NCI-H82 treated with DMSO at 0.1 percent for 48 hours (cell line): ENCODE data around the gene MRGPRD.

Experiments used
- DNase-seq: peaks from one replicate; lab custom pipeline; 2025; ENCODE audit not compliant: unreplicated experiment; lab: John Stamatoyannopoulos, UW

The MRGPRD gene

GRCh38 chr11:68948935-68949334 is 31.9 kb downstream of the MRGPRD start:
- no peak for DNase-seq

DNA sequence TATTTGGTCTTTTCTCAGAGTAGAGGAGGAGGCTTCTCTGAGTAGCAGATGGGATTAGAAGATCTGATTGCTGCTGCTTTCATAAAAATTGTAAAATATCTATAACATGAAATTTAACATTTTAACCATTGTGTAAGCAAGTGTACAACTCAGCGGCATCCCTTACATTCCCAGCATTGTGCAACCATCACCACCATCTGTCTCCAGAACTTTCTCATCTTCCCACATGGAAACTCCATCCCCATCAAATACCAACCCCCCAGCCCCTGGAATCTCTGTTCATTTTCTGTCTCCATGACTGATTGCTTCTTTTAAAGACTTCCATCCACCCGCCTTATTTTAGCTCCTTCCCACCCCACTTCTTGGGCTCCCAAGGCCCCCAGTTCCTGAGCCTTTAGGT is 32.3 kb downstream of the MRGPRD start:
- DNase-seq = no peak

- DNase-seq = no peak
Observed at GRCh38 chr11:68947151-68947550, 33.6 kb downstream of the MRGPRD start.

- DNase-seq = no peak
Observed at GRCh38 chr11:68946416-68947090, 34.2 kb downstream of the MRGPRD start.

GRCh38 chr11:68942751-68943271 is 38.0 kb downstream of the MRGPRD start:
- DNase-seq = no peak

- no peak for DNase-seq
Observed at GRCh38 chr11:68942095-68942620, 38.6 kb downstream of the MRGPRD start.

DNA sequence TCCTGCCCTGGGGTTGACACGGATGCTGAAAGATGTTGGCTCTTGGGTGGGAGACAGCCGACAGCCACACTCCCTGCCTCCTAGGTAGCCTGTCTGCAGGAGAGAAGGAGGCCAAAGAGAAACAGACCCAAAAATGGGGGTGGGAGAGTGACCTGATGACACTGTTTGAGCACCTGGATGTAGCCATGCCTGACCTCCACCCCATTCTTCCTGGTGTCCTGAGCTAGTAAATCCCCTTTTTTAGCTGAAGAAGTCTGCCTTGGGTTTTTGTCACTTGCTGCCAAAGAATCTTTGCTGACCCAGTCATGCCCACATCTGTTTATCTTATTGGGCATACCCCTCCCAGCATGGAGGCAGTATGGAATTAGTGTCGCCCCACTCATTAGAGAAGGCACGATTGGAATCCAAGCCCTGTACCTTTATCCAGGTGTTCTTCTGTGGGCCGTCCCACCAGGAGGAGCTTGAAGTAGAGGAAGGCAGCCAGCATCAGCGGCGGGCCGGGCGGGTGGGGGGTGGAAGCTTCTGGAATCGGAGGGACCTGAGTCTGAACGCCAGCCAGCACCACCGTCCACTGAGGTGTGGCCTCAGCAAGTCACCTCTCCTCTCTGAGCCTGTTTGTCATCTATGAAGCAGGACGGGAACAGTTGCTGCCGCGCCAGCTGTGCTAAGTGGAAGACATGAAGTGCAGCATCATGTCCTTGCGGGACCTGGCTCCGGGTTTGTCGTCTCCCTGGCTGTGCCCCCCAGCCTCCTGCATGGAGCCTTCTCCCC is 39.3 kb downstream of the MRGPRD start:
- DNase-seq = no peak

- no peak for DNase-seq
Observed at GRCh38 chr11:68940651-68941323, 40.0 kb downstream of the MRGPRD start.

GRCh38 chr11:68939583-68940555 is 40.9 kb downstream of the MRGPRD start:
- no peak for DNase-seq

DNA sequence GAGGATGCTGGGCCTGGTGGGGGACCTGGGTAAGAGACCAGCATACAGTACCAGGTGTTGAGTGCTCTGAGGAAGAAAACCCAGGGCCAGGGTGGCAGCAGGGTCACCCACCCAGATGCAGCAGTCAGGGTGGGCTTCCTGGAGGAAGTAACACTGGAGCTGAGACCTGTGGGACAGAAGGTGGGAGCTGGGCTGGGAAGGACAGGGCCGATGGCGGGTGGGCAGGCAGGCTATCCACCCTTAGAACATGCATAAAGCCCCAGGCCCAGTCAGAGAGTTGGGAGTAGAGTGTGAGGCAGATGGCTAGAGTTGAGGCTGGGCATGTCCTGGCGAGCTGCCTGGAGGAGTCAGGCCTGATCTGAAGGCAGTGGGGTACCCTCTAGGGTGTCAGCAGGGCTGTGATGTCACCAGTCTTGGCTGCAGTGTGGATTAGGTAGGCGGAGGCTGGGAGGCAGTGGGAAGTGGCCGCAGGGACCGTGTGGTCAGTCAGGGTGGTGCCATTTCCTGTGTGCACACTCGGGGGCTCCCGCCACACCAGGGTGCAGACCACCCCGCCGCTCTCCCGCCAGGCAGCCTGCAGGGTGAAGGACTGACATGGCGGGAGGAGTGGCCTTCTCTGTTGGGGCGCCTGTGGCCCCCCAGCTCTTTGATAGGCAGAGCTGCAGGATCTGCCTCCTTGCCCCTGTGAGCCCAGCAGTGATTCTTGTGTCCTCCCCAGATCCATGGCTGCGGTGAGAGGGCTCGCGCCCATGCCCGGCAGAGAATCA is 41.8 kb downstream of the MRGPRD start:
- DNase-seq = no peak

- no peak for DNase-seq
Observed at GRCh38 chr11:68938088-68938487, 42.7 kb downstream of the MRGPRD start.

- no peak for DNase-seq
Observed at GRCh38 chr11:68936676-68937620, 43.8 kb downstream of the MRGPRD start.

GRCh38 chr11:68936358-68936636 is 44.5 kb downstream of the MRGPRD start:
- no peak for DNase-seq

DNA sequence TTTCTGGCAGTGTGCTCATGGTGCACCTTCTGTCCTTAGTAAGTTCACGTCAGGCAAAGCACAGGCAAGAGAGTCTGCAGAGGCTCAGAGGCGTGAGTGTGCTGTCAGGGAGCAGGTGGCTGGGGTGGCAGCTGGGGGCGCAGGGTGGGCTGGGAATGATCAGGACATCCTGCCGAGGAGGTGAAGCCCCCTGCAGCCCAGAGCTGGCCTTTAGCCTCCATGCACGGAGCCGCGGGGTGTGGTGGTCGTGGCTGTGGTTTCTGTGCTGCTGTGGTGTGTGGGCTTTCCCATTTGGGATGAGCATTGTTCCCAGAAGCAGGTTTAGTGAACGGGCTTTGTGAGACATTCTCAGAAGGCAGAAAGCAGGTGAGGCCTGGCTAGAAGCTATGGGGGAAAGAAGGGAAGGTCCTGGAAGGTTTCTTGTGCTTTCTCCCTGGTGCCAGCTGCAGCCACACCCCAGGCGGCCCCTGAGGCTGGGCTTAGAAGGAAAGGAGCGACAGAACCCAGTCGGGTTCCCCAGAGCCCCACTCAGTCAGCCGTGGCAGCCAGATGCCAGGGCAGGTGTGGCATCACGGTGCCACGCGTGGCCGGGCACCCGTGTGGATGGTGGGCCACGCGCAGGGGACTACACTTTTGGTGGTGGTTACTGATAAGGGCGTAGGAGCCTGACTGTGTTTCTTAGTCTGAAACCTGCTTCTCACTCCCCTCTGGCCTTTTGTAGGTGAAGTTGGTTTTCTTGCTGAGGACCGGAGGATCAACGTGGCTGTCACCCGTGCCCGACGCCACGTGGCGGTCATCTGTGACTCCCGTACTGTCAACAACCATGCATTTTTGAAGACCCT is 45.0 kb downstream of the MRGPRD start:
- DNase-seq = no peak

GRCh38 chr11:68935066-68935465 is 45.7 kb downstream of the MRGPRD start:
- DNase-seq = no peak

DNA sequence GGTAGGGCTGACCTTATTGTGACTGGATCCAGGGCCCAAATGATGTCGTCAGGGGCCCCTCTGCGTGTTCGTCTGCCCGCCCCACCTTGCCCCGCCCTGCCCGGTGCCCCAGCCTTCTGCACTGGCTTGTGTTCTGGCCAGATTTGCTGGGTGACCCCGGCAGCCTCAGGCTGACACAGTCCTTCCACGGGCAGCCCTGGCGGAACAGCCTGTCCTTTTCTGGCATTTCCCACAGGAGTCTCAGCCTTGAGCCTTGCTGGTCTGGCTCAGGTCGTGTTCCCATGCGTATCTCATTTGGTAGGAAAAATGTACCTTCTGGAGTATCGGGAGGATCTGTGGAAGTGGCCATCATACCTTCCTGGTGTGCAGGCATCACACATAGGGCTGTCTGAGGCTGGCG is 46.1 kb downstream of the MRGPRD start:
- DNase-seq = no peak

DNA sequence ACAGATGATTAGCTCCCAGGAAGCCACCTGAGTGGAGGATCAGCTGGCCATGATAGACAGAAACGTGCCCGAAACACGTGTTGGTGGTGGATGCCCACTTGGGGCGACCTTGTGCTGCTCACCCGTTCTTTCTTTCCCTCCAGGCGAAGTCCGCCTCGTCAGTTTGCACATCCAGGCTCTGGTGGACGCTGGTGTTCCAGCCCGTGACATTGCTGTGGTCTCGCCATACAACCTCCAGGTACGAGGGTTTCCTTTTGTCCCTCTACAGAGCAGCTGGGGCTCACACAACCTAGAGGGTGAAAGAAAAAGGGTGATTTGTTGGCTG is 46.5 kb downstream of the MRGPRD start:
- DNase-seq = no peak
